B cell (primary cell): Measurements from ENCODE around the gene SLCO1A2.

Source experiments
- EZH2 ChIP-seq: IDR thresholded peaks from 2 replicates; pipeline ENCODE4 v1.6.1; 2012; ENCODE audit warnings: borderline replicate concordance, low read depth, mild to moderate bottlenecking, moderate library complexity, low read length; ENCODE audit not compliant: insufficient read depth, poor library complexity, severe bottlenecking
- TF ChIP-seq, protein P1 (sequence below): fragments of 200-600 bp; IDR thresholded peaks from one replicate; pipeline ENCODE4 v1.8.0; 2022; ENCODE audit warnings: antibody characterized with exemption, mild to moderate bottlenecking

GRCh38 chr12:21334771-21335325, at the start of gene SLCO1A2:
- TF ChIP-seq, protein P1, sequence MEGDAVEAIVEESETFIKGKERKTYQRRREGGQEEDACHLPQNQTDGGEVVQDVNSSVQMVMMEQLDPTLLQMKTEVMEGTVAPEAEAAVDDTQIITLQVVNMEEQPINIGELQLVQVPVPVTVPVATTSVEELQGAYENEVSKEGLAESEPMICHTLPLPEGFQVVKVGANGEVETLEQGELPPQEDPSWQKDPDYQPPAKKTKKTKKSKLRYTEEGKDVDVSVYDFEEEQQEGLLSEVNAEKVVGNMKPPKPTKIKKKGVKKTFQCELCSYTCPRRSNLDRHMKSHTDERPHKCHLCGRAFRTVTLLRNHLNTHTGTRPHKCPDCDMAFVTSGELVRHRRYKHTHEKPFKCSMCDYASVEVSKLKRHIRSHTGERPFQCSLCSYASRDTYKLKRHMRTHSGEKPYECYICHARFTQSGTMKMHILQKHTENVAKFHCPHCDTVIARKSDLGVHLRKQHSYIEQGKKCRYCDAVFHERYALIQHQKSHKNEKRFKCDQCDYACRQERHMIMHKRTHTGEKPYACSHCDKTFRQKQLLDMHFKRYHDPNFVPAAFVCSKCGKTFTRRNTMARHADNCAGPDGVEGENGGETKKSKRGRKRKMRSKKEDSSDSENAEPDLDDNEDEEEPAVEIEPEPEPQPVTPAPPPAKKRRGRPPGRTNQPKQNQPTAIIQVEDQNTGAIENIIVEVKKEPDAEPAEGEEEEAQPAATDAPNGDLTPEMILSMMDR, result no peak
- no peak for TF ChIP-seq EZH2
